SH-SY5Y (cell line): ENCODE results near the gene MXRA5.

Experiments
- GATA2 ChIP-seq: IDR thresholded peaks from 2 replicates; pipeline ENCODE4 v1.6.1; 2011; ENCODE audit warnings: mild to moderate bottlenecking, low read depth, low read length
- GATA3 ChIP-seq: IDR thresholded peaks from 2 replicates; pipeline ENCODE4 v1.6.1; 2011; ENCODE audit warnings: low read depth, mild to moderate bottlenecking, low read length, moderate library complexity

DNA sequence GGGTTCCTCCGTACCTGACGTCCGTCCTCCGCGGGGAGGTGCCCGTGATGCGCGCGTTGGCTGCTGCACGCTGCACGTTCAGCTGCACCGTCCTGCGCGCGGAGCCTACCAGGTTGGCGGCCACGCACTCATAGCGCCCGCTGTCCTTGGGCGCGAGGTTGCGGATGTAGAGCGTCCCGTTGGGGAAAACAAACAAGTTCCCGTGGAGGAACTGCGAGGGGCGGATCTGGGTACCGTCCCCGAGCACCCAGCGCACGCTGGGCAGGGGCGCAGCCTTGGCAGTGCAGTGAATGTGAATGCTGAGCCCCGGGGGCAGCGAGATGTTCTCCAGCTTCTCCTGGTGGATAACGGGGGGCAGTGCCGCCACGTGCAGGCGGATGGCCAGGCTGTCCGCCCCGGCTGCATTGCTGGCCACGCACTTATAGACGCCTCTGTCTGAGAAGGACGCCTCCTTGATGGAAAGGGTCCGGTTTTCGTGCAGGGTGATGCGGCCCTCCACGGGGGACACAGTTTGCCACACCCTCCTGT lies 29.2 kb downstream of the MXRA5 start:
- no peak for TF ChIP-seq GATA2
- TF ChIP-seq GATA3: no peak
